Measurements from ENCODE around the gene SMAD7. TPM values are rescaled to one million over a fixed set of nuclear protein-coding genes. Genes with fewer than 3 reads are reported as not detected.
"Not testable (repeated sequence)": the region's sequence is repeated elsewhere in the genome, so short reads cannot be mapped to it uniquely, and the experiment has no call there.

The SMAD7 gene
- total RNA-seq, 1 experiment from 2014 or later = 2.1 TPM

- Histone ChIP-seq H3K9me2 (replicated peaks; ENCODE audit: insufficient read depth, low read length) (no peaks in the 10 kb centered on the region), H3K4me1 (ENCODE audit: low read length) (peaks cover 8% of the 10 kb centered on the region), H4K20me1 (ENCODE audit: insufficient read depth, low read depth, low read length) (no peaks in the 10 kb centered on the region)
Observed at GRCh38 chr18:48871391-48872166, 79.2 kb downstream of the SMAD7 start.

GRCh38 chr18:48870926-48871325 lies 79.8 kb downstream of the SMAD7 start:
- not testable (repeated sequence) for H3K36me3 ChIP-seq (ENCODE audit: insufficient read depth, low read length); H3K4me2 ChIP-seq (ENCODE audit: low read depth, low read length, poor library complexity, severe bottlenecking); H3K4me1 ChIP-seq (ENCODE audit: low read length); H3K9me2 ChIP-seq (replicated peaks; ENCODE audit: insufficient read depth, low read length); DNase-seq; H3K27me3 ChIP-seq (ENCODE audit: low read length); H3K9me3 ChIP-seq (ENCODE audit: low read length); H3K4me3 ChIP-seq (ENCODE audit: low read length); H4K20me1 ChIP-seq (ENCODE audit: insufficient read depth, low read depth, low read length); H3K79me2 ChIP-seq (ENCODE audit: low read length); H3K27ac ChIP-seq (ENCODE audit: low read length); H2AFZ ChIP-seq (ENCODE audit: low read length); H3K9ac ChIP-seq (ENCODE audit: low read length)

More at GRCh38 chr18:48871391-48872166, 79.2 kb downstream of the SMAD7 start:
- no peak for DNase-seq
- H3K9me3 ChIP-seq (ENCODE audit: low read length) = no peaks in the 10 kb centered on the region
- H3K27ac ChIP-seq (ENCODE audit: low read length) = no peak overlapping the region
- no peaks in the 10 kb centered on the region for H3K36me3 ChIP-seq (ENCODE audit: insufficient read depth, low read length)
- H3K79me2 ChIP-seq (ENCODE audit: low read length) = no peaks in the 10 kb centered on the region
- H3K4me3 ChIP-seq (ENCODE audit: low read length) = no peak overlapping the region
- H3K27me3 ChIP-seq (ENCODE audit: low read length) = no peaks in the 10 kb centered on the region
- no peak overlapping the region for H3K9ac ChIP-seq (ENCODE audit: low read length)
- H2AFZ ChIP-seq (ENCODE audit: low read length) = no peak overlapping the region
- no peak overlapping the region for H3K4me2 ChIP-seq (ENCODE audit: low read depth, low read length, poor library complexity, severe bottlenecking)

Measured in Karpas-422 (cell line).